Ectodermal cell (in vitro differentiated cells): ENCODE results near the gene TBC1D19.

Experiments used
- H3K27ac ChIP-seq: 2 replicates; pipeline ENCODE4 v1.7.0; 2013; ENCODE audit warnings: mild to moderate bottlenecking, low read depth, low read length; ENCODE audit not compliant: insufficient read depth, poor library complexity, severe bottlenecking
- H3K27me3 ChIP-seq: 2 replicates; pipeline ENCODE4 v1.7.0; 2013; ENCODE audit warnings: mild to moderate bottlenecking, low read length; ENCODE audit not compliant: insufficient read depth, control insufficient read depth, poor library complexity, severe bottlenecking
- H3K36me3 ChIP-seq: one replicate; pipeline ENCODE4 v1.7.0; 2013; ENCODE audit warnings: low read length; ENCODE audit not compliant: control insufficient read depth, insufficient read depth
- H3K4me1 ChIP-seq: one replicate; pipeline ENCODE4 v1.7.0; 2013; ENCODE audit warnings: low read length; ENCODE audit not compliant: control insufficient read depth, insufficient read depth
- H3K4me3 ChIP-seq: 2 replicates; pipeline ENCODE4 v1.7.0; 2013; ENCODE audit warnings: low read depth, low read length, control low read depth; ENCODE audit not compliant: insufficient read depth
- H3K9me3 ChIP-seq: 2 replicates; pipeline ENCODE4 v1.7.0; 2013; ENCODE audit warnings: mild to moderate bottlenecking, low read length, moderate library complexity; ENCODE audit not compliant: control insufficient read depth
- WGBS, 2 experiments: methylation state at CpG; one replicate each; pipeline ENCODE4 v1.1.7; 2013; ENCODE audit warnings: missing lambda C conversion rate in 2 of 2; 5-methylcytosine and 5-hydroxymethylcytosine counted together

The TBC1D19 gene

DNA sequence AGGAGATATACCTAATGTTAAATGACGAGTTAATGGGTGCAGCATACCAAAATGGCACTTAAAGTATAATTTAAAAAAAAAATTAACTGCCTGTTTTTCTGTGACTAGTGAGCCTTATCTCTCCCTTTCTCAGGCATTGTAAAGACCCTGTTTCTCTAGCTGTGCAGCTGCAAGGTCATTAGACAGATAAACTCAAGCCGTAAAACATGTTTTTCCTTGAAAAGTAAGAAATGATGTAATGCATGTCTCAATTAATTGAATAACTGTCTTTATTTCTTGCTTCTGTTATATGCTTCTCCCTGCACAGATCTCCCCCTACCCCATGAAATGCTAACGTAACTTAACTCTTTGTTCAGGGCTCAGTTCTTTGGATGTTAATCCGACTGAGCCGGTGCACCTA lies 10.5 kb downstream of the TBC1D19 start:
- 84 to 89% methylated on average over 3 to 4 of the region's 5 CpGs for WGBS, 2 experiments
- Histone ChIP-seq H3K4me3 (no peak overlapping the region), H3K36me3 (no peaks in the 10 kb centered on the region)

DNA sequence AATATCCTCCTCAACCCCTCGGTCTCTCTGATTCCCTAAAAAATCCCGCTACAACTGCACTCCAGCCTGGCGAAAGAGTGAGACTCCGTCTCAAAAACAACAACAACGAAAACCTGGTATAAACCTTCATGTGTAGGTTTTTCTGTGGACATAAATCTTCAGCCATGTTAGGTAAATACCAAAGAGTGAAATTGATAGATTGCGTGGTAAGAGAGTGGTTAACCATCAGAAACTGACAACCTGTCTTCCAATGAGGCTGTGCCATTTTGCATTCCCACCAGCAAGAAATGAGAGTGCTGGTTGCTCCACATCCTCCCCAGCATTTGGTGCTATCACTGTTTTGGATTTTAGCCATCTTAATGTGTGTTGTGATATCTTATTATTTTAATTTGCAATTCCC lies 10.9 kb downstream of the TBC1D19 start:
- Histone ChIP-seq H3K36me3 (no peaks in the 10 kb centered on the region), H3K27ac (no peak overlapping the region), H3K4me1 (no peaks in the 10 kb centered on the region), H3K9me3 (no peaks in the 10 kb centered on the region), H3K27me3 (no peaks in the 10 kb centered on the region), H3K4me3 (no peak overlapping the region)
- WGBS, 2 experiments, result 94% methylated on average over 6 of the region's 6 CpGs

More for the DNA sequence above, 10.5 kb downstream of the TBC1D19 start:
- H3K9me3 ChIP-seq, result no peaks in the 10 kb centered on the region
- H3K27me3 ChIP-seq, result no peaks in the 10 kb centered on the region
- no peaks in the 10 kb centered on the region for H3K4me1 ChIP-seq
- no peak overlapping the region for H3K27ac ChIP-seq

DNA sequence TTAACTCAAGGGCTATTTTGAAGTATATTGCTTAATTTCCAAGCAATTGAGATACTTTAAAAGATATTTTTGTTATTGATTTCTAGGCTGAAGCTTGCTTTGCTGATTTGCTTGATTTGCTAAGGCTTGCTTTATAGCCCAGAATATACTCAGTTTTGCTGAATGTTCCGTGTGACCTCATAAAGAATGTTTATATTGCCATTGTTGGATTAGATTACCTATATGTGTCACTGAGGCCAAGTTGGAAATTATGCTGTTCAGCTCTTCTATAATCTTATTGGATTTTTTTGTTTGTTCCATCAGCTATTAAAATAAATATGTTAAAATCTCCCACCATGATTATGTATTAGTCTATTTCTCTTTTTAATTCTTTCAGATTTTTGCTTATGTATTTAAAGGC lies 13.0 kb downstream of the TBC1D19 start:
- H3K36me3 ChIP-seq, result no peaks in the 10 kb centered on the region
- H3K9me3 ChIP-seq, result no peaks in the 10 kb centered on the region
- H3K27ac ChIP-seq, result no peak overlapping the region
- no peaks in the 10 kb centered on the region for H3K4me1 ChIP-seq
- 100% methylated on average over 1 of the region's 1 CpG for WGBS, 2 experiments
- no peaks in the 10 kb centered on the region for H3K27me3 ChIP-seq
- H3K4me3 ChIP-seq, result no peak overlapping the region

DNA sequence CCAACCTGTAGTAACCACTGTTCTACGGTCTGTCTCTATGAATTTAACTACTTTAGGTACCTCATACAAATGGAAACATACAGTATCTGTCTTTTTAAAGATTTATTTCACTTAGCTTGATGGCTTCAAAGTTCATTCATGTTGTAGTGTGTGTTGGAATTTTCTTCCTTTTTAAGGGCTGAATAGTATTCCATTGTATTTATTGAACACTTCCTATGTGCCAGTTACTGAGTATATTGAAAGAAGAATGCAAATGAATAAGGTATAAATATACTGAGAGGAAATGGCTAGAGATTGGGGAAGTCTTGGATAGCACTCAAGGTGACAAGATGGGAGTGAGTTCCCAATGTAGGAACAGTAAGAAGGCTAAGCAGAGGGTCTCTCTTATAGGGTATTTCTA lies 17.3 kb downstream of the TBC1D19 start:
- Histone ChIP-seq H3K9me3 (no peaks in the 10 kb centered on the region), H3K27me3 (no peaks in the 10 kb centered on the region), H3K27ac (no peak overlapping the region), H3K36me3 (no peaks in the 10 kb centered on the region), H3K4me3 (no peak overlapping the region), H3K4me1 (no peaks in the 10 kb centered on the region)
- 92% methylated on average over 1 of the region's 1 CpG; no CpG with 5 or more reads in 1 of the 2 experiments for WGBS, 2 experiments

DNA sequence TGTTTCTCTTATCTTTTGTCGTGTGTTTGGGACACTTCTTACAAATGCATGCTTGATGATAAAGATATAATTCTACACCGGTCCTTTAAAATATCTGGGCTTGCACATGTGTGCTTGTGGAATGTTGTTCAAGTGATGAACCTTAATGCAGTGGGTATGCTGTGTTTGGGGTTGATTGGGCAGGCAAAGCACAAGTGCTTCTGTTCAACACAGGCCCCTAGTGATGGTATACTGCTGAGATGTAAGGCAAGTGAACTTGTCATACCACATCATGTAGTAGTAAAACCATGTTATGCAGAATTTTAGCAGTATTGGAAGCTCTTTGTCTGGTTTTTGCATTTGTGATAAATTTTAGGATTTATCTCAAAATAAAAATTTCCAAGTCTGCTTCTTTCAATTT lies 23.9 kb downstream of the TBC1D19 start:
- Histone ChIP-seq H3K27ac (no peak overlapping the region), H3K27me3 (no peaks in the 10 kb centered on the region), H3K4me3 (no peak overlapping the region), H3K4me1 (no peaks in the 10 kb centered on the region), H3K9me3 (no peaks in the 10 kb centered on the region), H3K36me3 (no peaks in the 10 kb centered on the region)
- WGBS, 2 experiments, result 91 to 93% methylated on average over 2 of the region's 2 CpGs

DNA sequence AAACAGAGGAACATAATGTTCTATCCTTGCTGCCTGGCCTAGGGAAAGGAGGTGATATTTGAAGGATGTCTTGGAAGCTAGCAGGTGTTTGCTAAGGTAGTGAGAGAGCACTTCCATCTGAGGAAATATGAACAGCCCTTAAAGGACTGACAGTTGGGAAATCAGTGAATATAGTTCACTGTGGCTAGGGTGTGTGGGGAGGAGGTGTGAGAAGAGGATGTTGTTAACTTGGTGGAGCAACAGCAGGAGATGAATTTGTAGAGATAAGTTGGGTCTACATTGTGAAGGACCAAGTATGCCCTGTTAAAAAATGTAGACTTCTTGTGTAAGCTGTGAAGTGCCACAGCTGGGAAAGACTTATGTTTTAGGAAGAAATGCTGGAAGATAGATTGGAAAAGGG lies 25.5 kb downstream of the TBC1D19 start:
- Histone ChIP-seq H3K27ac (no peak overlapping the region), H3K9me3 (no peaks in the 10 kb centered on the region), H3K4me1 (no peaks in the 10 kb centered on the region), H3K36me3 (no peaks in the 10 kb centered on the region), H3K27me3 (no peaks in the 10 kb centered on the region), H3K4me3 (no peak overlapping the region)

DNA sequence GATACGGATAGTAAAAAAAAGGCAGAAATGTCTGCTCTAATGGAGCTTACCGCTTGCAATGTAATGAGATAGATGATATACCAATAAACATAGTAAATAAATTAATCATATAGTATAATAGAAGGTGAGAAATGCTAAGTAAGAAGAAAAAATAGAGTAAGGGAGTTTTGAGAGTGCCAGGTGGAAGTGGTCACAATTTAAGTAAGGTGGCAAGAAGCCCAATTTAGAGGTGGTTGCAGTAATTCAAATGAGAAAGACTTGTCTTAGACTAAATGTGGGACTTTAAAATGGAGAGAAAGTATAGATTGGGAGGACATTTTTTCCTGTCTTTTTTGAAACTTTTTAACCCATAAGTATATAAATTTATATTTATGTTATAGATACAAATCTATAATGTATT lies 26.0 kb downstream of the TBC1D19 start:
- Histone ChIP-seq H3K27ac (no peak overlapping the region), H3K4me3 (no peak overlapping the region), H3K9me3 (no peaks in the 10 kb centered on the region), H3K36me3 (no peaks in the 10 kb centered on the region), H3K4me1 (no peaks in the 10 kb centered on the region), H3K27me3 (no peaks in the 10 kb centered on the region)
- 85 to 100% methylated on average over 1 of the region's 2 CpGs for WGBS, 2 experiments

DNA sequence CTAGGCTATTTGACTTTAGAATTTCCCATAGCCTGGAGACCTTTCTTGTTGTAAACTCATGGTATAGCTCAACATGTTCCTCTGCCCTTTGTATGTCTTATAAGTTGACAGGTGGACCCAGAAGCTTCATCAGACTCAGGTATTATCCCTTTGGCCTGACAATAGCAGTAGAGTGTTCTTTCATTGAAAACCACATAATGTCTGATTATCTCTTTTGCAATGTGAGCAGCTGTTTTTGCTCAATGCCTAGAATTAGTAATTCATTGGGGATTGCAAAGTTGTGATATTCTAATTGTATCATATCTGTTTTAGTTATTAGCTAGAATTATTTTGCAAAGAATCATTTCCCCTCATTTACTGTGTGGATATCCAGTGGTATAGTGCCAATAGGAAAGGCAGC lies 27.5 kb downstream of the TBC1D19 start:
- Histone ChIP-seq H3K4me1 (no peaks in the 10 kb centered on the region), H3K27me3 (no peaks in the 10 kb centered on the region), H3K36me3 (no peaks in the 10 kb centered on the region), H3K9me3 (no peaks in the 10 kb centered on the region), H3K27ac (no peak overlapping the region), H3K4me3 (no peak overlapping the region)

DNA sequence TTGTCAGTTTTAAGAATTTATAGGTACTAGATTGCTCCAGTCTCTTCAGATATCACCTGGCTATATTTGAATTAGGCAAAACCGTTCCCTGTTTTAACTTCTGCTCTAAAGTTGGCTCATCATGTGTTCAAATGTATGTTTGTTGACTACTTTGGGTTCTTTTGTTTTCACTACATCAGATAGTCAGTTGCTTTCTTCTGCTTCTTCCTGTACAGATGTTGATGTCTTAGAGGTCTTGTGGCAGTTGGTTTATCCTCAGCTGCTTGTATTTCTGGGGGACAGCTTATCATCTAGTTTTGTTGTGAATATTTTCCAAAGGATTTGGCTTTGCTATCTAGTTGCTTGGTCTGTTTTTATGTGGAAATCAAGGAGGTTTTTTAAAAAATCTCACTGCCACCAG lies 28.0 kb downstream of the TBC1D19 start:
- H3K4me1 ChIP-seq, result no peaks in the 10 kb centered on the region
- no peaks in the 10 kb centered on the region for H3K36me3 ChIP-seq
- no peaks in the 10 kb centered on the region for H3K9me3 ChIP-seq
- 91 to 100% methylated on average over 1 of the region's 1 CpG for WGBS, 2 experiments
- H3K27me3 ChIP-seq, result no peaks in the 10 kb centered on the region
- H3K4me3 ChIP-seq, result no peak overlapping the region
- no peak overlapping the region for H3K27ac ChIP-seq

DNA sequence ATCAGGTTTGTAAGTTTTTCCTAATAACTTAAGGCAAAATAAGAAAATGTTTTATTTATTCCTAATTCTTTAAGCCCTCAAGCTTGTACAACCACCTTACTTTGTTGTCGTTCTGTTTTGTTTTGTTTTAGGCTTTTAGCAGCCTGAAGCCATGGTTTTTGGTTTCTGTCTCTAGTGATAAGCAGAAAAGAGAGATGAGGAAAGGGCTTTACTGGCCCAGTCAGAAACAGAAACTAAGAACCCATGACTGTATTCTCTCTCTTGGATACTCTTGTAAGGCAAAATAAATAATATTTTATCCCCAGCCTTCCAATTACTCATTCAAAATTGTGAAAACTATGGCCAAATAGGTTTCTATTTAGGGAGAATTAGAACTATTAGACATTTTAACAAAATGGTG lies 29.4 kb downstream of the TBC1D19 start:
- H3K27ac ChIP-seq, result no peak overlapping the region
- H3K4me1 ChIP-seq, result no peaks in the 10 kb centered on the region
- no peak overlapping the region for H3K4me3 ChIP-seq
- no peaks in the 10 kb centered on the region for H3K9me3 ChIP-seq
- WGBS, 2 experiments, result 100% methylated on average over 1 of the region's 1 CpG
- no peaks in the 10 kb centered on the region for H3K36me3 ChIP-seq
- H3K27me3 ChIP-seq, result no peaks in the 10 kb centered on the region

DNA sequence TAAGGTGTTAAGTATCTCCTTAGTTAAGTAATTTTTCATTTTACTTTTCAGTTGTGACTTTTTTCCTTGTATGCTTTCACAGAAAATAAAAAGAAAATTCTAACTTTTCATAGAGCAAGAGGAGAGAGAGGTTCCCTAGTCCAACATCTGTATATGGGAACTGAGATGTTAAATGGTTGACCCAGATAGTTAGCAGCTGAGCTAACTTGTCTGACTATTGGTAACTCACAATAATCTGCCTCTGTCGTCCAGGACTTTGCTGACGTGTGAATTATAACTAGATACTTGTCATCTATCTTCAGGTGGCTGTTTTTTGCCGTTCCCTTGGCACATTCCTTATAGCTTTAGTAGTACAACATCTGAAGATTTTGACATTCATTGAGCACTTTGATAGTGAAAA lies 29.9 kb downstream of the TBC1D19 start:
- H3K36me3 ChIP-seq, result no peaks in the 10 kb centered on the region
- no peaks in the 10 kb centered on the region for H3K4me1 ChIP-seq
- 96 to 99% methylated on average over 3 of the region's 3 CpGs for WGBS, 2 experiments
- H3K27me3 ChIP-seq, result no peaks in the 10 kb centered on the region
- H3K27ac ChIP-seq, result no peak overlapping the region
- H3K9me3 ChIP-seq, result no peaks in the 10 kb centered on the region
- H3K4me3 ChIP-seq, result no peak overlapping the region
